Hypothalamus (tissue), 51 donors: ENCODE results near the gene ENTPD2.
"Not testable (repeated sequence)": the region's sequence is repeated elsewhere in the genome, so short reads cannot be mapped to it uniquely, and the experiment has no call there.

Experiments
- DNase-seq, 51 donors: peaks; one replicate each; lab custom pipeline; 2025; lab: John Stamatoyannopoulos, UW

ENTPD2 gene

DNA sequence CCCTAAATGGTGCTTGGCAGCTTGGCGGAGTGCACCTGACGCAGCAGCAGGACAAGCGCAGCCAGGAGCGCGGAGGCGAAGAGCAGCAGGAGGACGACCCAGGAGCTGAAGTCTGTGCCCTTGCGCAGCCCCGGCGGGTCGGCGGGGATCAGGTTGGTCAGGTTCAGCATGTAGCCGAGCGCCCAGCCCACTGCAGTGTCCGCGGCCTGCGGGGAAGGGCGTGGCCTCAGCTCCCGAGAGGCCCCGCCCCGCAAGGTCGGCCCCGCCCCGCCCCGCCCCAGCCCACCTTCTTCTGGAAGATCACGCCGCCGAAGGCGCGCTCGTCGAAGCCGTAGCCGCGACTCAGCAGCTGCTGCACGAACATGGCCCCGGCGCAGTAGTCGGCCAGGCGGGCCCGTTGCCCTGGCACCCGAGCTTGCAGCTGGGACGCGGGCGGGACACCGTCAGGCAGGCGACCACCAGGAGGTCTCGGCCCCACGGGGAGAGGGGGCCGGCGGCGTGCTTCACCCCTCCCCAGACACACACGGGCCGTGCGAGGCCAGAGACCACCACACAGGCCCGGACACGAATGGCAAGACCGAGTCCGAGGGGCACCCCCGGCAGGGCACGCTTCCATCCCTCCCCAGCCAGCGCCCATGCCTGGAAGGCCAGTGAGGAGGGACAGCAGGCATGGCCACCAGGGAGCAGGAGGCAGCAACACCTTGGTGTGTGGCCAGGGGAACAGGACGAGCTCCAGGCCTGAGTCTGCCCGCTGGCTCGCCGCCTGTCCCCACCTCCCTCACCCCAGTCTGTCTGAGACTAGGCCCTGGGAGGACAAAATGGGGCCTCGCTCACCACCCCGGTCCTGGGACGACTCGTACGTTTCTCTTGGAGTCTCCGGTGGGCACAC is 5.0 kb downstream of the ENTPD2 start:
- DNase-seq = peak in 18 of 51 donors; percentile 21 to 77 (median 52)

DNA sequence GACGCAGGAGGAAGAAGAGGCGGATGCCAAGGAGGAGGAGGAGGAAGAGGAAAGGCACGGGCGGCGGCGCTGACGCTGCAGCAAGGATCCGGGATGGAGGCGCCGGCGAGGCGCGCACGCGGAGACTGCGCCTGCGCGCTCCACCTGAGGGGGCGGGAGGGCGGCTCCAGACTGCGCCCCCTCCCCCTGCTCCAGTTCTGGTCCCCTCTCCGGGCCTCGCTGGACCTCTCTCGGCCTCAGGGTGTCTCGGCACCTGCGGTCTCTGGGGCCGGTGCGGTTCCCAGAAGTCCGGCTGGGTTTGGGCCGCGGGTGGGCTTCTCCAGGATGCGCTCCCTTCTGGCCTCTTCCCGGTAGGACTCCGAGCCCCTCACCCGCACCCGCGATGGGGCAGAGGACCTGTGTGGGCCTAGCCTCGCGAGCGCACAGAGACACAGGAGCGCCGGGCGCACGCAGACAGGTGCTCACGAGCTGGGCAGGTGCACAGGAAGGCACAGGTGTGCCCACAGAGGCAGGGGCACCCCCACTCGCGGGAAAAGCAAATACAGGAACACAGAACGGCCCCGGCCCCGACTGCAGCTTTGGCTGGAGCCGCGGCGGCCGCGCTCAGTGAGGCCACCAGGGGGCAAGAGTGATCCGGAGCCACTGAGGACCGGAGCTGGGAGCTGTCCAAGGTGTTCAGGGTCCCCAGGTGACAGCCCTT is 7.6 kb downstream of the ENTPD2 start, which contains the start of gene NPDC1:
NPDC1 (minus strand) TSS at position 90 of the 700 bp plus-strand sequence. CDS start 188 bp downstream, outside the sequence.
- peak in 42 of 51 donors; percentile 22 to 79 (median 62) for DNase-seq

- peak in 11 of 51 donors; percentile 11 to 49 (median 29) for DNase-seq
Observed at GRCh38 chr9:137045294-137046087, 8.4 kb downstream of the ENTPD2 start.

DNA sequence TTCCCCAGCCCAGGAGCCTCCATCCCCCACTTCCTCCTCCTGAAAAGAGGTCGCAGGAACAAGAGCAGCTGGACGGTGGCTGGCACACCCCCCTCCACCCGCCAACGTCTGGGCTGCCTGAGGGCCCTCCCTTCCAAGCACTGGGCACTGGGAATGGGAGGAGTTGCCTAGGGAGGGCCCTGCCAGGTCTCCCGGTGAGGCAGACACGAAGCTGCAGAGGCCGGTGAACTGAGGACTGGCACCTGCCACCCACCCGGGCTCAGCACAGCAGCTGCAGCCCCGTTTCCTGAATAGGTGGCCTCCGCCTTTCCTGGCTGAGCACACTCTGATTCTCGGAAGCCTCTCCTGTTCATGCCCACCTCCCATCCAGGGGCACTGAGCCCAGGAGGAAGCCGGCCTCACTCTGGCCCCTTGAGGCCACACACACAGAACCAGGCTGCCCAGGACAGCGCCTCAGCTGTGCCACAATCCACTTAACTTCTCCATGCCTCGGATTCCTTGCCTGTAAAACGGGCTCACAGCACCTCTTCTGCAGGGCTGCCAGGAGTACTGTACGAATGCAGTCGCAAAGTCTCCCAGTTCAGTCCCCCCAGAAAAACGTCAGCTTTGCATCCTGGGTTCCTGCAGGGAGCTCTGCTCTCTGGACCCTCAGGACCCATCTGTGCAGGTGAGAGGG is 9.2 kb downstream of the ENTPD2 start:
- DNase-seq = peak in 20 of 51 donors; percentile 19 to 63 (median 42)

DNA sequence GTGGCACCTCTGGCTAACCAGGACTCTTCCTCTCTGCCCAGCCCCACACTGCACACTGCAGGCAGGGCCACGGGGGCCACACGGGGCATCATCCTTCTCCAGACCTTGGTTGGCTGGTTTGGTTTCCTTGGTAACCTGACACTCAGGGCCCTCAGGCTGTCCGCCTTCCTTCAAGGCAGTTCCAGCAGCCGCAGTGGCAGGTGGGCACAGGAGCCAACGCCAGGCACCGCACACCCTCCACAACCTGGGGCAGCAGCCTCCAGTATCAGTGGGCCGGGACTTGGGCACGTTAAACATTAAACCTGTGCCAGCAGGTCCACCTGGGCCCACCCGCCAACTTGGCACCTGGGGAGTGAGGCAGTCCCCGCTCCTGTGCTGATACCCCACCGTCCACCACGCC is 9.8 kb downstream of the ENTPD2 start:
- DNase-seq = no peak

- DNase-seq = no peak
Observed at GRCh38 chr9:137042751-137043727, 10.8 kb downstream of the ENTPD2 start.

GRCh38 chr9:137041124-137041523 is 12.7 kb downstream of the ENTPD2 start:
- DNase-seq = peak in 1 of 51 donors; percentile 14

- DNase-seq = no peak
Observed at GRCh38 chr9:137040568-137040967, 13.3 kb downstream of the ENTPD2 start.

DNA sequence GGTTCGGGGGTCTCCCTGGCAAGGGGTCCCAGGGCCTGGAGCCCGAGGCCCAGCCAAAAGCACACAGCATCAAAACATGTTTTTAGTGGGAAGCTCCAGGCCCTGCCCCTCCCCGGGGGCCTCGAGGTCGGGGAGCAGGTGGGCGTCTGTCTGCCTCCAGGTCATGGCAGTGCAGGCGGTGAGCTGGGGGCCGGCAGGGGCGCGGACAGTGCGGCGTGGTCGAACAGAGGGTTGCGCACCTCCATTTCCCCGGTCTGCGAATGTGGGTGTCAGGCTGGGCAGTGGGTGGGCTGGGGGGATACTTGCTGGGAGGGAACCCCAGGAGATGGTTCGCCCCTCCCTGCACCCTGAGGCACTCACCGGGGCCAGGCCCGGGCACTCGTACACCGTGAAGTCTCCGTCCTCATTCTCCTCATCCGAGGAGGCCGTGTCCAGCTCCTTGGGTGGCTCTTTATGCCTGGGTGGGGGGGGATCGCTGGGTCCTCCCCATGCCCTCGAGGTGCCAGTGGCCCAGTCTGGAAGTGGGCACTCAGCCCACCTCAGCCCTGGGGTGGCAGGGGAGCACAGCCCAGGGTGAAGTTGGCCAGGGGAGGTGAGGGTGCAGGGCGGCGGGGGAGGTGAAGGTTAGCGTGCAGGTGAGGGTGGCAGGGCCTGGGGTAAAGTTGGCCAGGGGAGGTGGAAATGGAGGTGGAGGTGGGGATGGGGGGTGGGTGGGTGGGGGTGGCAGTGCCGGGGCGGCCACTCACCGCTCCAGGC is 14.1 kb downstream of the ENTPD2 start:
- no peak for DNase-seq

GRCh38 chr9:137038916-137039315 is 14.9 kb downstream of the ENTPD2 start:
- no peak for DNase-seq

DNA sequence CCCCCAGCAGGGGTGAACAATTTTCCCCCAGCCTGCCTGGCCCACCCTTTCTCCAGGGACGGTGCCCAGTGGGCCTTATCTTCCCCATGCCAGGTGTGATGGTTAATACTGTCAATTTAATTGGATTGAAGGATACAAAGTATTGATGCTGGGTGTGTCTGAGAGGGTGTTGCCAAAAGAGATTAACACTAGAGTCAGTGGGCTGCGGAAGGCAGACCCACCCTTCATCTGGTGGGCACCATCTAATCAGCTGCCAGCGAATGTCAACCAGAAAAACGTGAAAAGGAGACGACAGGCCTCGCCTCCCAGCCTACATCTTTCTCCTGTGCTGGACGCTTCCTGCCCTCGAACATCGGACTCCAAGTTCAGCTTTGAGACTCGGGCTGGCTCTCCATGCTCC is 16.4 kb downstream of the ENTPD2 start:
- DNase-seq = no peak

GRCh38 chr9:137037035-137037434 is 16.8 kb downstream of the ENTPD2 start:
- no peak for DNase-seq

GRCh38 chr9:137035937-137036336 is 17.9 kb downstream of the ENTPD2 start:
- no peak for DNase-seq

GRCh38 chr9:137035507-137035834 is 18.4 kb downstream of the ENTPD2 start:
- no peak for DNase-seq

DNA sequence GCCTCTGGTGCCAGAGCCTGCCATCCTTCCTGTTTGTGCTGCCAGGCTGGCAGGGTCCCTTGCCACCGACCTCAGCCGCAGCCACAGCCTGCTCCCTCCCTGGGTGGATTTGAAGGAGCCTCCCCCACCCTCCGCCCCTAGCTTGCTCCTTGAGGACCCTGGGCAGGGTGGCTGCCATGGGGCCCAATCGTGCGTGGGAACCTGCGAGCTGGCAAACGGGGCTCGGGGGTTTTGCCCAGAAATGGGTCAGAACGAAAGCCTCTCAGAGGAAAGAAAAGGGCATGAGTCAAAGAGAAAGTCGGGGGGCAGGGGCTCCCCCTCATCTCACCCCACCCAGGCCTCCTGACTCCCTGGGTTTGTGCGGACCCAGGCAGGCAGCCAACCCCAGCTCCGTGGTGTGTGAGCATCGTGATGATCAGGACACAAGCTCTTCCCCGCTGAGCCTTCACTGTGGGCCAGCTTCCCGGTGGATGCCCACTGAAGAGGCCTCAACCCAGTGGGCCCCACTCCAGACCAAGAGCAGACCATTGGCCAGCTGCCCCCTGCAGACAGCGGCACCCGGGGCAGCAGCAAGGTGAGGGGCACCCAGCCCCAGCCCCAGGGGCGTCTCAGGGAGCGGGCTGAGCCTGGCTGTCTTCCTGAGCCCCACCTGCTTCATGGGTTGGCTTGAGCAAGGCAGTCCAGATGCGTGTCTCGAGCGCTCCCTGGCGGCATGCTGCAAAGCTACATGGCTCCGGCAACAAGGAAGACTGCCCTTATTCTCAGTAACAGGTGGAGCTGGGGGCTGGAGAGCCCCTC is 19.0 kb downstream of the ENTPD2 start:
- peak in 49 of 51 donors; percentile 20 to 90 (median 75) for DNase-seq

DNA sequence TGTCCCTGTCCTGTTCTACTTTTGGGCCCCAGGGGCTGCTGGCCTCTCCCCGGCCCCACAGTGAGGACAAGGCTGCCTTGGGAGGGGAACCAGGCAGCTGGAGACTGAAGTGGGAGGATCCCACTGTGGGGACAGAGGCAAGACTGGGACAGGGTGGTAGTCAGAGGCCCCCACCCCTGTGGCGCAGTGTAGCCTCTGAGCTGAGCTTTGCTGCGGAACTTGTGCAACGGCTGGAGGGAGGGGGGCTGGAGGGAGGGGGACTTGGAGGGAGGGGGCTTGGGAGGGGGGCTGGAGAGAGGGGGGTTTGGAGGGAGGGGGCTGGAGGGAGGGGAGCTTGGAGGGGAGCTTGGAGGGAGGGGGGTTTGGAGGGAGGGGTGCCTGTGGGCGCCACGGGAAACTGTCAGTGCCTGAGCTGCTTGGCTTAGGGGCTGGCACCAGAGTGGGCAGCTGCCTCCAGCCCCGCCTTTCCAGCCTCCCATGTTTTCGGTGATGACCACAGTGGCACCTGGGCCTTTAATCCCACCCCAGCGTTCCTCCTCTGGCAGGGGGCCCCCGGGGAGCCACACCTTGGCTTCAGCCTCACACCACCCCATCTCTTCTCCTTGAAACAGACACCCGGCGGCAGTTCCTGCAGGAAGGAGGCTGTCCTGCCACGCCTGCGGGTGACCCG is 19.7 kb downstream of the ENTPD2 start:
- DNase-seq = no peak

GRCh38 chr9:137033481-137033880 is 20.4 kb downstream of the ENTPD2 start:
- DNase-seq = not testable (repeated sequence)
